Uterus (tissue), 2 donors: ENCODE data around the gene SPATA21.

Experiments used
- POLR2A ChIP-seq, 2 donors: fragments of 450-650 bp; IDR thresholded peaks; one replicate each; pipeline ENCODE4 v1.6.1; 2016; ENCODE audit warnings: antibody characterized with exemption in 2 of 2, mild to moderate bottlenecking in 1 of 2, moderate library complexity in 1 of 2
- TF ChIP-seq, protein P1 (sequence below), 4 experiments: fragments of 200-600 bp in 2 of 4; fragments of 450-650 bp in 2 of 4; sonication (generic) in 2 of 4; IDR thresholded peaks; one replicate each; pipeline ENCODE4 v1.5.1; 2016 to 2019; ENCODE audit warnings: antibody characterized with exemption in 4 of 4, mild to moderate bottlenecking in 2 of 4, moderate library complexity in 1 of 4

DNA sequence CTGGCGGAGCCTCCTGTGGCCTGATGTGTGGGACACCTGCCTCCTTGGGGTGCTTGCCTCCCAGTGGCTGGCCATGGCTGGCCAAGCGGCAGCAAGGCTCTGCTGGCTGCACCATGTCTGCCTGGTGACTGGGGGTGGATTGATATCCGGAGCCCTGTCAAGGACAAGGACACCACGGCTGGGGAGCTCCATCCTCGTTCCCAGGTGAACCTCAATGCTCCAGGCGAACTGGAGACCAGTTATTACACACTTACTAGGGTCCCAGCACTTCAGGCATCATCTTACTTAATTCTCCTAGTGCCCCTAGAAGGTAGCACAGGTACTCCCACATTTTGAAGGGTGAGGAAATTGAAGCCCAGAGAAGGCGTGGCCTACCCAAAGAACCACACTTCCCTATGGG lies 15.2 kb downstream of the SPATA21 start:
- TF ChIP-seq, protein P1, sequence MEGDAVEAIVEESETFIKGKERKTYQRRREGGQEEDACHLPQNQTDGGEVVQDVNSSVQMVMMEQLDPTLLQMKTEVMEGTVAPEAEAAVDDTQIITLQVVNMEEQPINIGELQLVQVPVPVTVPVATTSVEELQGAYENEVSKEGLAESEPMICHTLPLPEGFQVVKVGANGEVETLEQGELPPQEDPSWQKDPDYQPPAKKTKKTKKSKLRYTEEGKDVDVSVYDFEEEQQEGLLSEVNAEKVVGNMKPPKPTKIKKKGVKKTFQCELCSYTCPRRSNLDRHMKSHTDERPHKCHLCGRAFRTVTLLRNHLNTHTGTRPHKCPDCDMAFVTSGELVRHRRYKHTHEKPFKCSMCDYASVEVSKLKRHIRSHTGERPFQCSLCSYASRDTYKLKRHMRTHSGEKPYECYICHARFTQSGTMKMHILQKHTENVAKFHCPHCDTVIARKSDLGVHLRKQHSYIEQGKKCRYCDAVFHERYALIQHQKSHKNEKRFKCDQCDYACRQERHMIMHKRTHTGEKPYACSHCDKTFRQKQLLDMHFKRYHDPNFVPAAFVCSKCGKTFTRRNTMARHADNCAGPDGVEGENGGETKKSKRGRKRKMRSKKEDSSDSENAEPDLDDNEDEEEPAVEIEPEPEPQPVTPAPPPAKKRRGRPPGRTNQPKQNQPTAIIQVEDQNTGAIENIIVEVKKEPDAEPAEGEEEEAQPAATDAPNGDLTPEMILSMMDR (IDR thresholded peaks at IDR 0.05) = no peak
- TF ChIP-seq POLR2A (IDR thresholded peaks at IDR 0.05) = no peak
